ENCODE measurements around the gene TRIM38.
"Not testable (repeated sequence)": the region's sequence is repeated elsewhere in the genome, so short reads cannot be mapped to it uniquely, and the experiment has no call there.

The TRIM38 gene

DNA sequence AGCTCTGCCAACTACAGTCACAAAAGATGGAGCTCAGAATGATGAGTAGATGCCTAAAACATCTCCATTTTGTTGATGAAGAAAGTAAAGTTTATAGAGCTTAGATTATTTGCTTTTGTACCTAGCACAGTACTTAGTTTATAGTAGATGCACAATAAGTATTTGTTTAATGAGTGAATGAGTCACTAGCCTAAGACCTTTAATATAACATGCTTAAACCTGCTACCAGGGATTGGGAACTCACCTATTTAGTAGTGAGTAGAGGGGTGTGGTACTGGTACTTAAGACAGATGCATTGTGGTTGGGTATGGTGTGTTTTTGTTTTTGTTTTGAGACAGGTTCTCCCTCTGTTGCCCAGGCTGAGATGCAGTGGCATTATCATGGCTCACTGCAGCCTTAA lies 35.8 kb downstream of the TRIM38 start:
- peaks cover 26% of the 10 kb centered on the region for H3K4me1 ChIP-seq (ENCODE audit: insufficient read depth, low read length)
- no peak overlapping the region for H3K4me3 ChIP-seq (ENCODE audit: low read length)
- H3K36me3 ChIP-seq (ENCODE audit: insufficient read depth, low read depth, low read length), result peaks cover 8% of the 10 kb centered on the region; the same call in 1 of the 2 replicates

GRCh38 chr6:25999225-25999624 lies 36.6 kb downstream of the TRIM38 start:
- Histone ChIP-seq H3K9ac (ENCODE audit: low read depth, low read length) (peak overlapping the region; percentile 61), H3K27ac (ENCODE audit: low read length) (peak overlapping the region; percentile 83), H3K4me1 (ENCODE audit: insufficient read depth, low read length) (peaks cover 26% of the 10 kb centered on the region), H3K4me3 (ENCODE audit: low read length) (peak overlapping the region; percentile 36)
- not testable (repeated sequence) for H3K9me3 ChIP-seq (ENCODE audit: insufficient read depth, low read depth, low read length); H3K36me3 ChIP-seq (ENCODE audit: insufficient read depth, low read depth, low read length); H3K27me3 ChIP-seq (ENCODE audit: insufficient read depth, low read length)

More for the DNA sequence above, 35.8 kb downstream of the TRIM38 start:
- no peak overlapping the region for H3K9ac ChIP-seq (ENCODE audit: low read depth, low read length)
- no peak overlapping the region for H3K27ac ChIP-seq (ENCODE audit: low read length)
- no peaks in the 10 kb centered on the region for H3K27me3 ChIP-seq (ENCODE audit: insufficient read depth, low read length)
- no peaks in the 10 kb centered on the region for H3K9me3 ChIP-seq (ENCODE audit: insufficient read depth, low read depth, low read length)

DNA sequence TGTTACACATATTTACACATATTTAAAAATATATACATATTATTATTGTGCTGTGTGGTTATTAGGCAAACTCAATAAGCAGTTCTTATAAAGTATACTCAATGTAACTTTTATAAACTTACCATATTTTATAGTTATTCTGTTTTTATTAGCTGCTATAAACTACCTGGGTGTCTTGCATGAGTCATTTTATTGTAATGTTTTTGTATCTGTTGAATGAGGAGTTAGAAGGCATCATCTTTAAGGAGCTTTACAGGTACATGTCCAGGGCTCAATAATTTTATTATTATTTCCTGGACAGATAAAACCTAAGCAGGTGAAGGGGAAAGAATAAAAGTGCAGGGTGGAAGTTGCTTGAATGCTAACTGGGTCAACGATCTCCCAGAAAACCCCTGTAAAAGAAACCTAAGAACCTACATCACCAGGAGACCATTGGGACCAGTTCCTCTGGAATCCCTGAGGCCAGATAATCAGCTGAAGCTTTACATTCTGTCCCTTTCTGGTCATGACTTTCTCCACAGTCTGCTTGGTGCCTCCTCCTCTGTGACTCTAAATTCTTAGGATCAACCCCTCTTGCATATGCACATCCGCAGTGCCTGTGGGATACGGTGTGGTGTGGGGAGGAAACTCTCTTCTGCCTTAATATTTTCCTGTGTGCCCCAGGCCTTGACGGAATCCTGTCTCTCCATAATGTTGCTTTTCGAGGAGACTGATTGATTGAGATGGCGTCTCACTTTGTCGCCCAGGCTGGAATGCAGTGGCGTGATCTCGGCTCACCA lies 38.0 kb downstream of the TRIM38 start:
- H3K27ac ChIP-seq (ENCODE audit: low read length), result no peak overlapping the region
- no peaks in the 10 kb centered on the region for H3K9me3 ChIP-seq (ENCODE audit: insufficient read depth, low read depth, low read length)
- no peak overlapping the region for H3K4me3 ChIP-seq (ENCODE audit: low read length)
- no peaks in the 10 kb centered on the region for H3K27me3 ChIP-seq (ENCODE audit: insufficient read depth, low read length)
- no peak overlapping the region for H3K9ac ChIP-seq (ENCODE audit: low read depth, low read length)
- peaks cover 21% of the 10 kb centered on the region for H3K4me1 ChIP-seq (ENCODE audit: insufficient read depth, low read length)
- peaks cover 8% of the 10 kb centered on the region; the same call in 1 of the 2 replicates for H3K36me3 ChIP-seq (ENCODE audit: insufficient read depth, low read depth, low read length)

DNA sequence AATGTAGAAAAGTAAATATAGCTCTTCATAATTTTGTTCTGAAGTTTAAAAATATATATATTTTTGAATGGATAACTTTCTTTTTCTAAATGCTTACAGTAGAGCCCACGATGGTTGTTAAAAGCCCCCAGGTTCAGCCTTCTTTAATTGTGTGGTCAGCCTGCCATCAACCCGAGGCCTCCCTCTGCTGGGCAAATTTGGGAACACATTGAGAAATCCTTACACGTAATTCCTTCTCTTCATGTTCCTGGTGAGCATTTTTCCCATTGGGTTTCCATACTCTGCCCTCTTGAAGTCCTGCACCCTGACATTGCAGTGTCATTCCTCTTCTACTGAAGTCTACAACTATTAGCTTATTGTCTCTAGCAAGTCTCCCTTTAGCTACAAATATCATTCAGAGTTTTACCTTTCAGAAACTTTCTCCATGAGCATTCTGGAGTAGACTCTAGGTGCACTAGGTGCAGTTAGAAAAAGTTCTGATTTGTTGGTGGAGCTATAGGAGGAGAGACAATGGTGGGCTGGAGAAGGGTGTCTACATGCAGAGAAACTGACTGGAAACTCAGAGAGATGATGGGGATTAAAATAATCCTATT lies 40.6 kb downstream of the TRIM38 start:
- Histone ChIP-seq H3K4me1 (ENCODE audit: insufficient read depth, low read length) (peaks cover 26% of the 10 kb centered on the region), H3K36me3 (ENCODE audit: insufficient read depth, low read depth, low read length) (peaks cover 3% of the 10 kb centered on the region; the same call in 1 of the 2 replicates), H3K9me3 (ENCODE audit: insufficient read depth, low read depth, low read length) (no peaks in the 10 kb centered on the region), H3K27ac (ENCODE audit: low read length) (no peak overlapping the region), H3K27me3 (ENCODE audit: insufficient read depth, low read length) (no peaks in the 10 kb centered on the region), H3K9ac (ENCODE audit: low read depth, low read length) (no peak overlapping the region), H3K4me3 (ENCODE audit: low read length) (no peak overlapping the region)

DNA sequence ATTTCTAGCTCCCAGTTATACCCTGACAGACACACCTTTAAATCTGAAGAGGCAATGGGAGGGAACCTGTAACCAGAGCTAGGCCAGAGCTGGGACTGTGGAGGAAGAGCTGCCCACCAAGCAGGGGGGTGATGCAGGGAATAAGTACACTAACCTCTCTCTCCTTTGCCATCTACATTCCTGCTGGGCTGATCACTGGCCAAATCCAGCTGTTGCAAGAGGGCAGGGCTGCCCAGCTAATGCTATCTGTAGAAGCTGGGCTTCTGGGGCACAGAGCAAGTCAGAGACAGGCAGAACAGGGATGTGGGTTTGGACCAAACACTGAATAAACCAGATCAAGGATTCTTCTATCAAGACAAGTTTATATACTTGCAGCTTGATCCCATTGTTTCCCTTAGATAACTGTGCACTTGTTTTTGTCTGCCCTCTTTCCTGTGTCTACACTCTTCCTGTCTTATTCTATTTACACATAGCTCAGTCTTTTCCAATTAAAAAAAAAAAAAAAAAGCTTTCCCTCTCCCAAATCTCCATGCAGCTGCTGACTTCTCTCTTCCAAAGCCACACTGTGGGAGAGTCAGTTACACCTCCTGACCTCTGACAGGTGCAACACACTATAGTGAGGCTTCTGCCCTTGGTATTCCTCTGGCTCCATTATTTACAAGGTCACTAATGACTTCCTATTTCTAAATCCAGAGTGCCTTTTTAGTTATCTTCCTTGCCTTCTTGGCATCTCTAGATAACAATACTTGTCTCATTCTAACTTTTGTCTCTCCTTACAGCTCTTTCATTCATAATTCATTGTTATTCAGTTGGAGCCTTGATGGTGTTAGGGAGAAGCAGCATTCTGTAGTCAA lies 43.7 kb downstream of the TRIM38 start:
- H3K4me3 ChIP-seq (ENCODE audit: low read length), result no peak overlapping the region
- H3K27ac ChIP-seq (ENCODE audit: low read length), result no peak overlapping the region
- no peaks in the 10 kb centered on the region for H3K9me3 ChIP-seq (ENCODE audit: insufficient read depth, low read depth, low read length)
- peaks cover 8% of the 10 kb centered on the region for H3K4me1 ChIP-seq (ENCODE audit: insufficient read depth, low read length)
- H3K36me3 ChIP-seq (ENCODE audit: insufficient read depth, low read depth, low read length), result no peaks in the 10 kb centered on the region
- no peak overlapping the region for H3K9ac ChIP-seq (ENCODE audit: low read depth, low read length)
- H3K27me3 ChIP-seq (ENCODE audit: insufficient read depth, low read length), result no peaks in the 10 kb centered on the region

DNA sequence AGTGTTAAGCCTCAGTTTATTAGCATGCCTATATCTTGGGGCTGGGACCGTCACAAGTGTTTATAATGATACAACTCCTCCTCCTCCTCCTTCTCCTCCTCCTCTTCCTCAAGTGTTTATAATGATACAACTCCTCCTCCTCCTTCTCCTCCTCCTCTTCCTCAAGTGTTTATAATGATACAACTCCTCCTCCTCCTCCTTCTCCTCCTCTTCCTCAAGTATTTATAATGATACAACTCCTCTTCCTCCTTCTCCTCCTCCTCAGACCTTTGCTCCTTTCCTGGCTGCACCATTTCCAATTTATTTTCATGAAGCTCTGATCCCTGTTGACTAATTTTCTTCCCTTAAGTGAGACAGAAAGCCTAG lies 44.3 kb downstream of the TRIM38 start:
- H3K9ac ChIP-seq (ENCODE audit: low read depth, low read length); H3K4me1 ChIP-seq (ENCODE audit: insufficient read depth, low read length); H3K4me3 ChIP-seq (ENCODE audit: low read length): not testable (repeated sequence)

GRCh38 chr6:26008470-26008869 lies 45.9 kb downstream of the TRIM38 start:
- Histone ChIP-seq H3K9ac (ENCODE audit: low read depth, low read length) (no peak overlapping the region), H3K36me3 (ENCODE audit: insufficient read depth, low read depth, low read length) (no peaks in the 10 kb centered on the region), H3K4me1 (ENCODE audit: insufficient read depth, low read length) (peaks cover 8% of the 10 kb centered on the region), H3K9me3 (ENCODE audit: insufficient read depth, low read depth, low read length) (no peaks in the 10 kb centered on the region), H3K27me3 (ENCODE audit: insufficient read depth, low read length) (no peaks in the 10 kb centered on the region), H3K4me3 (ENCODE audit: low read length) (no peak overlapping the region), H3K27ac (ENCODE audit: low read length) (no peak overlapping the region)

More for the DNA sequence above, 44.3 kb downstream of the TRIM38 start:
- H3K36me3 ChIP-seq (ENCODE audit: insufficient read depth, low read depth, low read length); H3K27me3 ChIP-seq (ENCODE audit: insufficient read depth, low read length); H3K27ac ChIP-seq (ENCODE audit: low read length); H3K9me3 ChIP-seq (ENCODE audit: insufficient read depth, low read depth, low read length): not testable (repeated sequence)

DNA sequence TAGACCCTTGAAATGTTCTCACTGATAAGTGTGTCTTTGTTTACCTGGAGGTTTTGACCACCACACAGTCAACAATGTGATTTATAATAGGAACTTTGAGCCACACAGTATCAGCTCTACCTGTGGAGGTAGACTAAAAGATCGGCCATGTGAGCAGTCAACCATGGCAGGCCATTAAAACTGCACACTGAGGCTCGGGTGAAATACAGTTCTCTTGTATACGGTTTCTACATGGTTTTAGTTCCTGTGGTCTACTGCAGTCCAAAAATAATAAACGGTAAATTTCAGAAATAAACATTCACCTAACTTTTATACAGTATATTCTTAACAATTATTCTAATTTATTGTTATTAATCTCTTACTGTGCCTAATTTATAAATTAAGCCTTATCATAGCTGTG lies 47.2 kb downstream of the TRIM38 start:
- Histone ChIP-seq H3K27me3 (ENCODE audit: insufficient read depth, low read length) (no peaks in the 10 kb centered on the region), H3K27ac (ENCODE audit: low read length) (no peak overlapping the region), H3K36me3 (ENCODE audit: insufficient read depth, low read depth, low read length) (no peaks in the 10 kb centered on the region), H3K4me3 (ENCODE audit: low read length) (no peak overlapping the region), H3K9me3 (ENCODE audit: insufficient read depth, low read depth, low read length) (no peaks in the 10 kb centered on the region), H3K4me1 (ENCODE audit: insufficient read depth, low read length) (peaks cover 8% of the 10 kb centered on the region), H3K9ac (ENCODE audit: low read depth, low read length) (no peak overlapping the region)

DNA sequence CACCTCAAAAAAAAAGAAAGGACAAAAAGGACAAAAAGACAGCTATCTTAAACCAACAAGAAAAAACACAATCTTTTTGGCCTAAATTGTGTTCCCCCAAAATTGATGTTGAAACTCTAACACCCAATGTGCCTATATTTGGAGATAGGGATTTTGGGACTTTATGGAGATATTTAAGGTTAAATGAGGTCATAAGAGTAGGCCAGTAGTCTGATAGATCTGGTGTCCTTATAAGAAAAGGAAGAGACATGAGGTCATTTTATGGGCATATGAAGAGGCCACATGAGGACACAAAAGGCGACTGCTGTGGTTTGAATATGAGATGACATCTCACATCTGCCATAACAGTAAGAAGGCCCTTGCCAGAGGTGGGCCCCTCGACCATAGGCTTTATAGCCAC lies 49.5 kb downstream of the TRIM38 start:
- Histone ChIP-seq H3K4me3 (ENCODE audit: low read length) (no peak overlapping the region), H3K27me3 (ENCODE audit: insufficient read depth, low read length) (no peaks in the 10 kb centered on the region), H3K9ac (ENCODE audit: low read depth, low read length) (no peak overlapping the region), H3K36me3 (ENCODE audit: insufficient read depth, low read depth, low read length) (no peaks in the 10 kb centered on the region), H3K9me3 (ENCODE audit: insufficient read depth, low read depth, low read length) (no peaks in the 10 kb centered on the region), H3K4me1 (ENCODE audit: insufficient read depth, low read length) (no peaks in the 10 kb centered on the region), H3K27ac (ENCODE audit: low read length) (no peak overlapping the region)

DNA sequence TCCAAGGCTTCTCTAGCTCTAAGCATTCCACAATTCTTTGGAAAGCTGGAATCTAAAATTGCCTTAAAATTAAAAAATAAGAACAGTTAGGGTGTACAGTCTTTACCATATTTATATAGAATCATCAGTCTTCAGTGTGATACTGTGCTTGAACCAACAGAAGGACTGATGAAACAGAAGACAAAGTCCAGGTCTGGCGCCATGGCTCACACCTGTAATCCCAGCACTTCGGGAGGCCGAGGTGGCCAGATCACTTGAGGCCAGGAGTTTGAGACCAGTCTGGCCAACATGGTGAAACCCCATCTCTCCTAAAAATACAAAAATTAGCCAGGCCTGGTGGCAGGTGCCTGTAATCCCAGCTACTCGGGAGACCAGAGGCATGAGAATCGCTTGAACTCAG lies 51.8 kb downstream of the TRIM38 start:
- H3K27ac ChIP-seq (ENCODE audit: low read length); H3K36me3 ChIP-seq (ENCODE audit: insufficient read depth, low read depth, low read length); H3K4me3 ChIP-seq (ENCODE audit: low read length); H3K9ac ChIP-seq (ENCODE audit: low read depth, low read length); H3K4me1 ChIP-seq (ENCODE audit: insufficient read depth, low read length); H3K9me3 ChIP-seq (ENCODE audit: insufficient read depth, low read depth, low read length); H3K27me3 ChIP-seq (ENCODE audit: insufficient read depth, low read length): not testable (repeated sequence)

- no peaks in the 10 kb centered on the region for H3K9me3 ChIP-seq (ENCODE audit: insufficient read depth, low read depth, low read length)
- peaks cover 3% of the 10 kb centered on the region; the same call in 1 of the 2 replicates for H3K4me1 ChIP-seq (ENCODE audit: insufficient read depth, low read length)
- no peak overlapping the region for H3K27ac ChIP-seq (ENCODE audit: low read length)
- H3K36me3 ChIP-seq (ENCODE audit: insufficient read depth, low read depth, low read length), result no peaks in the 10 kb centered on the region
- peak overlapping the region; percentile 74; the same call in 1 of the 2 replicates for H3K9ac ChIP-seq (ENCODE audit: low read depth, low read length)
- H3K4me3 ChIP-seq (ENCODE audit: low read length), result peak overlapping the region; percentile 57; the same call in 1 of the 2 replicates
- H3K27me3 ChIP-seq (ENCODE audit: insufficient read depth, low read length), result no peaks in the 10 kb centered on the region
Measured at GRCh38 chr6:26016245-26016962, 53.8 kb downstream of the TRIM38 start.

Measured in iPS-20b (cell line).